ENCODE data around the gene SMOC2.

Gene SMOC2

GRCh38 chr6:168480481-168480880 lies 39.5 kb downstream of the SMOC2 start:
- DNase-seq (ENCODE audit: low read depth in 2 of 2), result no peak

GRCh38 chr6:168485818-168486217 lies 44.8 kb downstream of the SMOC2 start:
- no peak for DNase-seq (ENCODE audit: low read depth in 2 of 2)

GRCh38 chr6:168490757-168491156 lies 49.8 kb downstream of the SMOC2 start:
- DNase-seq (ENCODE audit: low read depth in 2 of 2), result no peak

GRCh38 chr6:168493976-168494375 lies 53.0 kb downstream of the SMOC2 start:
- no peak for DNase-seq (ENCODE audit: low read depth in 2 of 2)

GRCh38 chr6:168494726-168495125 lies 53.7 kb downstream of the SMOC2 start:
- no peak for DNase-seq (ENCODE audit: low read depth in 2 of 2)

DNA sequence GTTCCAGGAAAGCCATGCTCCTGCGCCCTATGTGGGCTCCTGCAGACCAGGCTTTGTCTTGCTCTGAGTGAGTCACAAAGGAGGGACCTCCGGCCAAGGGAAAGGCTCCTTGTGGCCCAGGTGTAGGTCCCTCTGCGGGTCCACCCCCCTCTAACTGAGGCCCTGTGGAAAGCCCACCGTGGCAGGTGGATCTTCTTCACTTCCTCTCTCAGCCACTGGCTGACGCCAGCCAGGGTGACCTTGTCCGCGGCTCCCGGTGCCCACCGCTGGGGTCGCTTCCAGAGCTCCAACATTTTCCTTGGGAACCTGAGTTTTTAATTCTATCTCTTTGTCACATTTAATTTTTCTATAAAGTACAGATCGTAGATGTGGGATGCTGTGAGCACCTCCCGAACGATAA lies 54.1 kb downstream of the SMOC2 start:
- DNase-seq (ENCODE audit: low read depth in 2 of 2), result no peak

DNA sequence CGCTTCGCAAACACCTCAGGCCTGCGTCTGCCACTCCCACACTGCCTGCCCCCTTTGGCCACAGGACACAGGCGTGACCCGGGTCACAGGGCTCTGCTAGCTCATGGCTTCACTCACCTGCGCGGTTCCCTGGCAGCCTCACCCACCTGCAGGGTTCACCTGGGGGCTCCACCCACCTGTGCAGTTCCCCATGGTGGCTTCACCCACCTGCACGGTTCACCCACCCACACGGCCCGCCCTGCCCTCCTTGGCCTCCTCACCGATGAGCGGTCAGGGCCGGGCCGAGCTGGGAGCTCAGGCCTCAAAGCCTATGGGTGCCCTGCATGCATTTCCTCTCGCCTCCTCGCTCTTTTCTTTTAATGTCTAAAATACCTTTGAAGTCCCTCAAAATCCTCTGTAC lies 54.7 kb downstream of the SMOC2 start:
- DNase-seq (ENCODE audit: low read depth in 2 of 2), result no peak

DNA sequence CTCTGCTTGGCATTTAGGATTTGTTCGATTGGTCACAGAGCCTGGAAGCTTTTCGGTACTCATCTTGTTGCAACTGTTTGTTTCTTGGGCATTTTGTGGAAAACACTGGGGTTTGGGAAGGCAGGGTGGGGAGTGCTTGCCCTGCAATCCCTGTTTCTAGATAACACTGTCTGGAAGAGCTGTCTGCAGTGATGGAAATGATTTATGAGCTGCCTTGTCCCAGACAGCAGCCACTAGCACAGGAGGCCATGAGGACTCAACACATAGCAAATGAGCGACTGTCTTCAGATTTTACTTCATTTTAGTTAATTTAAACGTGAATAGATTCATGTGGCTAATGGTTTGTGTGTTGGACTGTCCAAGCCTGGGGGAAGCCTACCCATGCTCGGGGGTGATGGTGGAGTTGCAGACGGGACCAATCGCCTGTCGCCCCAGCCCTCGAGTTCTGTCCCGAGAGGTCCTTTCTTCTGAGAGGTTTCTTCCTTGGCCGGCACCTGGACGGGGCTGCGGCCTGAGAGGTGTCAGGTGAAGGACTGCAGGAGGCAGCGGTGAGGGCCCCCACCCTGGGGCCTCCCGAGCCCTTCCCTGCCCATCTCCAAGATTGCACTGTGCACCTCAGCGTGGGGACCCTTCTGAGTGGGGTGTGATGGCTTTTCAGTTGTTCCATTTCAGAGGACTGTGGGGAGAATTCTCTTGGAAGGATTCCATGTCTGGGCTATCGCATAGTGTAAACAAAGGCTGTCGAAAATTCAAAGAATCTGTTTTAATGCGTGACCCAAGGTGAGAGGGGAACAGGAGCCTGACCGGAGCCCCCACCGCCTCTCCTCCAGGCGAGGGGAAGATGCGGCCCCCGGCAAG lies 55.4 kb downstream of the SMOC2 start:
- DNase-seq (ENCODE audit: low read depth in 2 of 2), result no peak

- no peak for DNase-seq (ENCODE audit: low read depth in 2 of 2)
Observed at GRCh38 chr6:168496997-168497331, 56.0 kb downstream of the SMOC2 start.

GRCh38 chr6:168497381-168497780 lies 56.4 kb downstream of the SMOC2 start:
- no peak for DNase-seq (ENCODE audit: low read depth in 2 of 2)

DNA sequence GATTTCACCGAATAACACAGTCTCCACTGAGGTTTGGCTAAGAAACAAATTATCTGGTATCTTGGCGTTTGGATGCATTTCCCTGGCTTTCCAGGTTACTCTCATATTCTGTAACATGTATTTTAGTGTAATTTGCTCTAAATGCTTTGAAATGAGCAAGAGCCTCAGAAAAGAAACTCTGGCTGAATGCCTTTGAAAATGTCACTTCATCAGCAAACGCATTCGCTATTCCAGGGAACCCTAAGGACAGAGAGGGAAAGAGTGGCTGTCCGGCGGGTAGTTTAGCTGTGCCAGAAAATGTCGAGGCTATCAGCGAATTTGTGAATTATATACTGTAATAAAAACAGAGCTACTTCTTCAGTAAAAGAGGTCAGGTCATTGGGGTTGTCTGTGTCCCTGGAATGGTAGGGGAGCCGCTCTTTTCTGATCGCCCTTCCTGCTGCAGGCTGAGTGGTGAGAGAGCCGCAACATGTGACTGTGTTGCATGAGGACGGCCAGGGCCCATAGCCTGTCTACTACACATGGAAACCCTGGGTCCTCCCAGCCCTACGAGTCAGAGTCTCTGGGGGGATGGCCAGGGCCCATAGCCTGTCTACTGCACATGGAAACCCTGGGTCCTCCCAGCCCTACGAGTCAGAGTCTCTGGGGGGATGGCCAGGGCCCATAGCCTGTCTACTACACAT lies 57.3 kb downstream of the SMOC2 start:
- DNase-seq (ENCODE audit: low read depth in 2 of 2), result no peak

- no peak for DNase-seq (ENCODE audit: low read depth in 2 of 2)
Observed at GRCh38 chr6:168499045-168499650, 58.2 kb downstream of the SMOC2 start.

DNA sequence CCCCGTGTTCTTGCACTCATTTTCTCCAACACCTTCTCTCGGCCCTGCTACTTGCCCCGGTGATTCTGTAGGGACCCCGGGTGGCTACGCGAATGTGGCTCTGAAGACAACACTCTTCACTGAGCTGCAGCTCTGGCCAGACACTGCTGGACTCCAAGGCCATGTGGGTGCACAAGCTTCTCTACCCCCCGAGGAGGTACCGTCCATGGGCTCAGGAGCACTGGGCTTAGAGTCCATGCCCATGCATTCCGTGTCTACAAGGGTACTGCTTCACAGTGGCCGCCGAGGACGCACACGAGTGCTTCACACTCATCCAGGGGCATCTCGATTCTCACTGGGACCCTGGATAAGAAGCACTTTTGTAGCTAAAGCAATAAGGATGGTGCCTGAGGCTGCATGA lies 59.5 kb downstream of the SMOC2 start:
- DNase-seq (ENCODE audit: low read depth in 2 of 2), result no peak

DNA sequence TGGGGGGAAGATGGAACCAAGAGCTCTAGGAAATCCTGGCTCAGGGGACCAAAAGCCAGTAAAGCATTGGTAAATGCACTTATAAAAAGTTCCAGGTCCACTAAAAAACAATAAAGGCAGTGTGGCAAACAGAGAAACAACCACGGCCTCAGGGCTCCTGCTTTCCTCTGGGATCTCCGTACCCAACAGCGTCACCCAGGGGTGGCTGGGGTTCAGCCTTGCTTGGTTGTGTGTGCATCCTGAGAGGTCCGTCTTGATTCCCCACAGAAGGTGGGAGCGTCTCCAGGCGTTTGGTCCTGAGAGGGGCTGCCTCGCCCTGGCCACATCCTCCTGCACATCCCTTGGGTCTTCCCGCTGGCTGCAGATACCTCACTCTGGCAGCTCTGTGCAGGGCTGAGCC lies 60.6 kb downstream of the SMOC2 start:
- DNase-seq (ENCODE audit: low read depth in 2 of 2), result no peak

- DNase-seq (ENCODE audit: low read depth in 2 of 2), result no peak
Observed at GRCh38 chr6:168504366-168504765, 63.4 kb downstream of the SMOC2 start.

DNA sequence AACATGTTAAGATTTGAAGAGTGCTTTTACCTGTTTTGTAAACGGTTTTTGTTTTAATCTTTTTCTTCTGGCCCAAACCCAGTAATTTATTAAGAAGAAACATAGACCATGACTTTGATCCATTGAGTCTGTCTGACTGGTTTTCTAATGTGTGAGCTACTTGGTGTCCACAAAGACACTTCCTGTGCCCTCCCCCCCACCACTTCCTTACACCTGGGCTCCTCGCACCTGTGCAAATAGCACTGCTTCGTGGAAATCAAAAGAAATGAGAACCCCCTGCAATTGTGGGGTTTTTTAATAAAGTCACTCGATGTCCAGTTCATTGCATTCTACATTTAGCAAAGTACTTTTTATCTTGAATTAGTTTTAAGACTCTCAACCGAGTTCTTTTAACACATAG lies 65.5 kb downstream of the SMOC2 start:
- DNase-seq (ENCODE audit: low read depth in 2 of 2), result no peak

DNA sequence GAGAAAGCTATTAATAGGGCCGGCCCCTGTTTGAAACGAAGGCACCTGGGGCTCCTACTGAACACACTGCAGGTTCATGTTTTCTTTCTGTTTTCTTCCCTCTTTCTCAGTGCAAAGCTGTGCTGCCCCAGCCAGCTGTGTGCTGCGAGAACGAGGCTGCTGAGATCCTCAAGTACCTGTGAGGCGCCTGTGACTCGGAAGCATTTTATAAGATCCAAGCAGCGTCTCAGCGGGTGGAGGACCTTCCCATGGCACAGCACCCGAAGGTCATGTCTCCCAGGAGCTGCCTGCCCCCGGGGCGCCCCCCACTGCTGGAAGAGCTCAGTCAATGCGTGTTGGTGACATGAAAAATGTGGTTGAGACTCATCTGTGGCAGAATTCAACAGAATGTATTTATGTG lies 66.3 kb downstream of the SMOC2 start:
- DNase-seq (ENCODE audit: low read depth in 2 of 2), result no peak

DNA sequence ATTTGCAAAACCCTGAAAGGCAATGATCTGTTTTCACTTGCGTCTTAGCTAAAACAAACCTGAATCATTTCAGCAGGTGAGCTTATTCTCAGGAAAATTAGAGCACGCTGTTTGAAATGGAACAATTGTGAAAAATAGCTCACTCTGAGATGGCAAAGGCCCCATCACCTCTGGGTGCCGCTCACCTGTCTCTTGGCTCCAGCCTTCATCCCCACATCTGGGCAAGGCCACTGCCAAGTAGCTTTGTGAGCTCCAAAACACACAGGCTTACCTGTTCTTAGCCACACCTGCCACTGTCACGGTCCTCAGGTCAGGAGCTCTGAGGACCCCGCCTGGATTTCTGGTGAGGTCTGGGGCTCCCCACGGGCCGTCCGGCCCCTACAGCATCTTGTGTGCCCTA lies 66.7 kb downstream of the SMOC2 start:
- DNase-seq (ENCODE audit: low read depth in 2 of 2), result no peak

DNA sequence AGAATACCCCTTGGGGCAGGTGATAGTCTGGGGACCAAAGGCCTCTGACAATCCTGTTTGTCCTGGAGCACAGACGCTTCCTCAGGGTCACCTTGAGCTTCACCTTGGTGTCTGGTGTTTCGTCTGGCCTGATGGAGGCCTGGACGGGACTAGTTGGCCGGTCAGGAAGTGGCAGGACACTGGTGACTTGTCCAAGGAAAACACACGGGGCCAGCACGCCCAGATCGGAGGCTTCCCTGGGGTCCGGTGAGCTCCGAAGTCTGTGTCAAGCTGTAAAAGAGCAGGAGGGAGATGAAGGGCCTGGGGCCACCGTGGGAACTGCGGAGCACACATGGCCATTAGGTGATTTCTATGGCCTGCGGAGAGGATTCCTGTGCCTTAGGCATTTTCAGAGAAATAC lies 67.9 kb downstream of the SMOC2 start:
- no peak for DNase-seq (ENCODE audit: low read depth in 2 of 2)

DNA sequence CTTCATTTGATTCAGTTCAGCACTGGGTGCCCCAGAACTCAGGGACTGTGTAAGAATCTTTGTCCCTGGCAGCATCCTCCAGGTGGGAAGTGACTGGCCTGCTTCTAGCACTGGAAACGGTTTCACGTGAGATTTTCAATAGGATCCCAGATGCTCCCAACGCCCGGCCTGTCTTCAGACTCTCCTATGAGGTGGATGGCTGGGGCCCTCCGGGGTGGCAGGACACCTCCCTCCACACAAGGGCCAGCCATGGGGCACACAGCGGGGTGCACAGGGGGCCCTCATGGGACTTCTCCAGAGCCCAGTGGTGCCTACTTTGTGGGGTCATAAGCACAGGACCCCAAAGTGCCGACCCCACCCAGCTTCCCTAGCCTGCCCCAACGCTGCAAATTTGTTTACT lies 72.8 kb downstream of the SMOC2 start:
- no peak for DNase-seq (ENCODE audit: low read depth in 2 of 2)

DNA sequence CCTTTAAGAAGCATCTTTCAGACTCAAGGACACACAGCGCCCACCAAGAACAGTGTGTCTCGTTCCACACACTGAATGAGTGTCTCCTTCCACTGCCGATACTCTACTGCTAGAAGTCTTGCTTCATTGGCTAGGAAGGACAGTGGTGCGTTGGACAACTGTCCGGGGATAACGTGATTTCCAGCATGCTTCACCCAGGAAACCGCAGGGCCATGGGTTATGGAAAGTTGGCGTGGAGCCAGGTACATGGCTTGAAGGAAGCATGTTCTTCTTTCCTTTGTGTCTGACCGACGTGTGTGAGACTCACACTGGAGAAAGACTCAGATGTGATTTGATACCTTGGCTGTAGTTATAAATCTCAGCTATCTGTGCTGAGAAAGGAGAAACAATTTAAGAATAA lies 73.2 kb downstream of the SMOC2 start:
- DNase-seq (ENCODE audit: low read depth in 2 of 2), result no peak

DNA sequence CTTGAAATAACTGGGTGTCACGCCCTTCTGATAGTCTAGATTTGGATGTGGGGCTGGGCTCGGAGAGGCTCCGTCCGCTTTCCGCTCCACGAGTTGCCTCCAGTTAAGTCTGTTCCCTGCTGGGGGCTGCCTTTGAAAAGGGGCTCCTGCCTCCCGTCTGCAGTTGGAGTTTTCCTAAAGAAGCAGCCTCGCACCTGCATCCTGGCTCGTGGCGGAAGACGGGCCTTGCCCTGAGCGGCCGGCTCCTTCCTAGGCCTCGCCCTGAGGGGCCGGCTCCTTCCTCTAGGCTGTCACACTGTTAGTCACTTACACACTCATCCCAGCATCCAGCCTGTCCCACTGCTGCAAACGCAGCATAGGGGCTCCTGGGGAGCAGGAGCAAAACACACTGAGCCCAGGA lies 74.4 kb downstream of the SMOC2 start:
- DNase-seq (ENCODE audit: low read depth in 2 of 2), result no peak

Measured in stimulated activated CD4-positive, alpha-beta T cell treated with anti-CD3 and anti-CD28 coated beads, Interleukin-1b, Interleukin-23, amount 100 ng/mL, for 1 hour (primary cell).